Stimulated activated CD8-positive, alpha-beta memory T cell treated with anti-CD3 and anti-CD28 coated beads, Interleukin-15, amount 100 ng/mL, for 48 hours (primary cell): ENCODE measurements around the gene SLC12A4.
"Not testable (repeated sequence)": the region's sequence is repeated elsewhere in the genome, so short reads cannot be mapped to it uniquely, and the experiment has no call there.

Experiments used
- DNase-seq, 2 donors: peaks; one replicate each; pipeline ENCODE4 v3.0.0-alpha.2; 2020; ENCODE audit warnings: low read depth in 2 of 2

SLC12A4 gene

GRCh38 chr16:67926181-67926750 is 42.2 kb downstream of the SLC12A4 start:
- DNase-seq: no peak

GRCh38 chr16:67924140-67924906 is 44.1 kb downstream of the SLC12A4 start:
- DNase-seq: no peak

- DNase-seq: no peak
Measured at GRCh38 chr16:67923414-67924116, 44.9 kb downstream of the SLC12A4 start.

GRCh38 chr16:67922740-67923139 is 45.7 kb downstream of the SLC12A4 start:
- DNase-seq: no peak

- DNase-seq: no peak
Measured at GRCh38 chr16:67922221-67922620, 46.2 kb downstream of the SLC12A4 start.

- DNase-seq: no peak
Measured at GRCh38 chr16:67919622-67920221, 48.7 kb downstream of the SLC12A4 start.

GRCh38 chr16:67917852-67918236 is 50.6 kb downstream of the SLC12A4 start:
- peak in 1 of 2 donors; percentile 46 for DNase-seq

- DNase-seq: no peak
Measured at GRCh38 chr16:67917140-67917851, 51.1 kb downstream of the SLC12A4 start.

- no peak for DNase-seq
Measured at GRCh38 chr16:67915831-67916723, 52.4 kb downstream of the SLC12A4 start.

GRCh38 chr16:67915496-67915769 is 53.0 kb downstream of the SLC12A4 start:
- not testable (repeated sequence) for DNase-seq

- no peak for DNase-seq
Measured at GRCh38 chr16:67914758-67915495, 53.5 kb downstream of the SLC12A4 start.

GRCh38 chr16:67910158-67910557 is 58.3 kb downstream of the SLC12A4 start:
- peak in 1 of 2 donors; percentile 25 for DNase-seq

GRCh38 chr16:67909056-67909742 is 59.2 kb downstream of the SLC12A4 start:
- DNase-seq: no peak

GRCh38 chr16:67907397-67908180 is 60.8 kb downstream of the SLC12A4 start:
- DNase-seq: no peak

GRCh38 chr16:67902831-67903230 is 65.6 kb downstream of the SLC12A4 start:
- DNase-seq: no peak

GRCh38 chr16:67901734-67902133 is 66.7 kb downstream of the SLC12A4 start:
- no peak for DNase-seq

- DNase-seq: no peak
Measured at GRCh38 chr16:67897231-67897630, 71.2 kb downstream of the SLC12A4 start.

- no peak for DNase-seq
Measured at GRCh38 chr16:67893743-67894399, 74.6 kb downstream of the SLC12A4 start.
